ENCODE results near the gene HSPBP1.

DNA sequence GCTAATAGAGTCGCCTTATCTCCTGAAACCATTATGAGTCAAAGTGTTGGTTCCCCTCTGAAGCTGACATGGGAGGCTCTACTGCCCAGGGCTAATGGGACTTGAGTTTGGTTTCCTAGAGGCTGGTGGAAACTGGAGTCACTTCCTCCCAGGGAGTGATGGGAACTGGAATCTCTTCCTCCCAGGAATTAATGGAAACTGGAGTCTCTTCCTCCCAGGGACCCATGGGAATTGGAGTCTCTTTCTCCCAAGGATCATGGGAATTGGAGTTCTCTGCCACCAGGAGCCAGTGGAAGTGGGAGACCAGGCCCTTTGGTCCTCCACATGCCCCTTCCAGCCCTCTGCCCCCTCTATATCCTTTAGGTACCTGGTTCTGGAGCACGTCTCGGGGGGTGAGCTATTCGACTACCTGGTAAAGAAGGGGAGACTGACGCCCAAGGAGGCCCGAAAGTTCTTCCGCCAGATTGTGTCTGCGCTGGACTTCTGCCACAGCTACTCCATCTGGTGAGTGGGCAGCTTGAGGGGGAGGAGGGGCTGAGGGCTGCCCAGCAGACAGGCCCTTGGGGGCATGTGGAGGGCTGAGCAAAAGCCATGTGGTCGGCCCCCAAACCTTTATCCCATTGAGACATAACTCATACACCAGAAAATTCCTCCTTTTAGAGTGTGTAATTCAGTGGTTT is 9.3 kb upstream of the HSPBP1 start:
- TF ChIP-seq EP300 (IDR thresholded peaks at IDR 0.05) = no peak
- TF ChIP-seq, protein P1, sequence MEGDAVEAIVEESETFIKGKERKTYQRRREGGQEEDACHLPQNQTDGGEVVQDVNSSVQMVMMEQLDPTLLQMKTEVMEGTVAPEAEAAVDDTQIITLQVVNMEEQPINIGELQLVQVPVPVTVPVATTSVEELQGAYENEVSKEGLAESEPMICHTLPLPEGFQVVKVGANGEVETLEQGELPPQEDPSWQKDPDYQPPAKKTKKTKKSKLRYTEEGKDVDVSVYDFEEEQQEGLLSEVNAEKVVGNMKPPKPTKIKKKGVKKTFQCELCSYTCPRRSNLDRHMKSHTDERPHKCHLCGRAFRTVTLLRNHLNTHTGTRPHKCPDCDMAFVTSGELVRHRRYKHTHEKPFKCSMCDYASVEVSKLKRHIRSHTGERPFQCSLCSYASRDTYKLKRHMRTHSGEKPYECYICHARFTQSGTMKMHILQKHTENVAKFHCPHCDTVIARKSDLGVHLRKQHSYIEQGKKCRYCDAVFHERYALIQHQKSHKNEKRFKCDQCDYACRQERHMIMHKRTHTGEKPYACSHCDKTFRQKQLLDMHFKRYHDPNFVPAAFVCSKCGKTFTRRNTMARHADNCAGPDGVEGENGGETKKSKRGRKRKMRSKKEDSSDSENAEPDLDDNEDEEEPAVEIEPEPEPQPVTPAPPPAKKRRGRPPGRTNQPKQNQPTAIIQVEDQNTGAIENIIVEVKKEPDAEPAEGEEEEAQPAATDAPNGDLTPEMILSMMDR (IDR thresholded peaks at IDR 0.05) = no peak
- no peak for TF ChIP-seq POLR2A (IDR thresholded peaks at IDR 0.05)
